T47D (cell line): Measurements from ENCODE around the gene C14orf132.
"Not testable (repeated sequence)": the region's sequence is repeated elsewhere in the genome, so short reads cannot be mapped to it uniquely, and the experiment has no call there.

Experiments
- DNase-seq, 2 experiments: peaks; one replicate each; pipeline versions ENCODE4 v3.0.0 to v3.0.0-alpha.2; 2011 to 2012; ENCODE audit warnings: low read depth in 1 of 2, low spot score in 1 of 2
- JUND ChIP-seq: IDR thresholded peaks from 2 replicates; pipeline ENCODE4 v1.6.1; 2012; ENCODE audit warnings: low read depth
- in situ Hi-C: cut with HindIII; loops from 2 replicates; pipeline ENCODE4 v1.10.0; 2016; ENCODE audit warnings: low sequenced_read_pairs, low pct_unique_long_range_greater_than_20kb

C14orf132 gene

DNA sequence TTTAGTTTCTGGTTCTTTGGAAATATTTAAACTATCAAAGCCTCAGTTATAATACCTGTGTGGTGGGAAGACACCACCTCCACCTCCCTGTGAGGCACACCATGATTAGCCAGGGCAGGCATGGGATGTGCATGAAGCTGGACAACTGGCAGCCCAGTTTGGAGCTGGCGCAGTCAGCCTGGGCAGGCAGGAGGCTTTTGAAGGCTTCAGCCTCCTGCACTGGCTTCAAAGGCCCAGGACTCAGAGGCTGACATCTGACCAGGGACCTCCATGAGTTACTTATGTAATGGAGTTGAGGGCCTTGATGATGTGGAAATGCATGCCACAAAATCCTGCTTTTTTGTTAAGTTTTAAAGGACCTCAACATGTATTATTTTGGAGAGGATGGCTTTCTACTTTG is 30.3 kb downstream of the C14orf132 start:
- TF ChIP-seq JUND: no peak
- in situ Hi-C loops: no loop called here
- DNase-seq: no peak

DNA sequence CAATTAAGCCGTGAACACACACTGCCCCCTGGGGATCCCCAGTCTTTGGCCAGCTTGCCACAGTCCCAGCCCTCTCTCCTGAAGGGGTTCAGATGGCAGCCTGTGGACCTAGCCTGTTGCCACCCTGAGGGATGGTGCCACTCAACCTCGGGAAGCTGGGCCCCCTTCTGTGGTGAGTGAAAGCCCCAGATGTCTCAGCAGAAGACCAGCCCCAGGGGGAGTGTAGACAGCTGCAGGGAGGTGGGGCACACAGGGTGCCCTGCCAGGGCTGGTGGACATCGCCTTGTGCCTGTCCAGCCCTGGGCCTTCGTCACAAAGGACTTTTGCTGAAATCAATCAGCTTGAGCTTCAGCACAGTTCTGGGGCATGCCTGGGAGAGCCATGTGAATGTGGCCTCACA is 32.4 kb downstream of the C14orf132 start:
- in situ Hi-C loops: no loop called here
- no peak for TF ChIP-seq JUND
- DNase-seq: no peak

DNA sequence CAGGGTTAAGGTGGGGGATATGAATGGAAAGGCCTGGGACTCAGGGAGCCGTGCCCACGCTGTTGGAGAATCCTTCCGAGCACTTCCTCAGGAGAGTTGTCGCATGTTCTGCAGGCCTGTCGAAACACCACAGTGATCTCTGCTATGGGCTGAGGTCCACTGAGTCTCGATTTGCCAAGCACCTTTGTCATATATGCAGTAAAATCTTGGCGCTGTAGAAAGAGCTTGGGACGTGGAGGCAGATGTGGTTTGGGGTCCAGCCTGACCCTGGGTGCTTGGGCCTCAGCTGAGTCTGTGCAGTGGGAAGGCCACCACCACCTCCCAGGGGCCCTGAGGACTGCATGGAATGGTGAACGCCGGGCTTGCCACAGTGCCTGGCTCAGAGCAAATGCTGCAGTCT is 32.9 kb downstream of the C14orf132 start:
- no peak for TF ChIP-seq JUND
- DNase-seq: no peak
- in situ Hi-C loops: no loop called here

DNA sequence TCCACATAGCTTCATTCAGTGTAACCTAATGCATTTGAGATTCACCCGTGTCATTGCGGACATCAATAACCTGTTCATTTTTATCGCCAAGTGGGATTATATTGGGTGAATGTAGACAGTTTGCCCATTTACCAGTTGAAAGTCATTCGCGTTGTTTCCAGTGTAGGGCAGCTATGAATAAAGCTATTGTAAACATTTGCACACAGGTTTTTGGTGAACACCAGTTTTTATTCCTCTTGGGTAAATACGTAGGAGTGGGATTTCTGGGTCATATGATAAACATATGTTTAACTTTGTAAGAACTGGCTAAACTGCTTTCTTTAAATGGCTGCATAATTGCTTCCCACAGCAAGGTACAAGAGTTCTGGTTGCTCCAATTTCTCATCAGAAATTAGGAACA is 33.6 kb downstream of the C14orf132 start:
- DNase-seq: no peak
- TF ChIP-seq JUND: no peak

DNA sequence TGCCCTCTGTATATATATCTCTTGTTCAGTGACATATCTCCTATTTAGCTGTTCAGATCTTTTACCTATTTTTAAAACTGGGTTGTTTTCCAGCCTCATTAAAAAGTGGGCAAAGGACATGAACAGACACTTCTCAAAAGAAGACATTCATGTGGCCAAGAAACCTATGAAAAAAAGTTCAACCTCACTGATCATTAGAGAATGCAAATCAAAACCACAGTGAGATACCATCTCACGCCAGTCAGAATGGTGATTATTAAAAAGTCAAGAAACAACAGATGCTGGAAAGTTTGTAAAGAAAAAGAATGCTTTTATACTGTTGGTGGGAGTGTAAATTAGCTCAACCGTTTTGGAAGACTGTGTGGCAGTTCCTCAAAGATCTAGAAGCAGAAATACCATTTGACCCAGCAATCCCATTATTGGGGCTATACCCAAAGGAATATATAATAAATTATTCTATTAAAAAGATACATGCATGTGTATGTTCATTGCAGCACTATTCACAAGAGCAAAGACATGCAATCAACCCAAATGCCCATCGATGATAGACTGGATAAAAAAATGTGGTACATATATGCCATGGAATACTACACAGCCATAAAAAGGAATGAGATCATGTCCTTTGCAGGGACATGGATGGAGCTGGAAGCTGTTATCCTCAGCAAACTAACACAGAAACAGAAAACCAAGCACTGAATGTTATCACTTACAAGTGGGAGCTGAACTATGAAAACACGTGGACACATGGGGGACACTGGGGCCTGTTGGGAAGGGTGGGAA is 34.3 kb downstream of the C14orf132 start:
- in situ Hi-C loops, DNase-seq: not testable (repeated sequence)

More for the DNA sequence above, 33.6 kb downstream of the C14orf132 start:
- in situ Hi-C loops: no loop called here

DNA sequence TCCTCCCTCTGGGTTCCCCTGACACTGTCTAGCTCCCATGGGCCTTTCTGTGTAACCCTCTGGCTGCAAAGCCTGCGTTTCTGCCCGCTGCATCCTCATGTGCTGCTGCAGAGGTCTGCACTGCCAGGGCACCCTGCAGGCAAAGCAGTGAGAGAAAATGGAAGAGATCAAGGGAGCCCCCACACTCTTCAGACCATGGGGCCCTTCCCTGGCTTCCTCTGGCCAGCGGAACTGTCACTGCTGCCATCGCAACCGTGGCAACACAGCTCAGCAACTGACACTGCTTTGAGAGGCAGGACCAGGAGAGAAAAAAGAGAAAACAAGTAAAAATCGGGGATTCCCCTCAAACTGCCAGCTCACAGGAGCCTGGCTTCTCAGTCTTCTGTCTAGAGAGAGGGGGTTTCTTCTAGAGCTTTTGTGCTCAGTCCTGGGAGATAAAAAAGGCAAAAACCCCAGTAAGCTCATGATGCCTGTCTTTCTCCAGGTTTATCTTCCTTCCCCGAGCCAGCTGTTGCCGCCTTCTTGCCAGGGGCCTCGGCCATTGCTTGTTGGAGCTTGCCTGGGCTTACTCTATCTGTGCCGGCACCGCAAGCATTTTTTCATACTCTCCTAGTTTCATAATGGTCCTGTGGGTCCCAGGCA is 38.9 kb downstream of the C14orf132 start:
- TF ChIP-seq JUND: no peak
- in situ Hi-C loops: no loop called here
- no peak for DNase-seq

DNA sequence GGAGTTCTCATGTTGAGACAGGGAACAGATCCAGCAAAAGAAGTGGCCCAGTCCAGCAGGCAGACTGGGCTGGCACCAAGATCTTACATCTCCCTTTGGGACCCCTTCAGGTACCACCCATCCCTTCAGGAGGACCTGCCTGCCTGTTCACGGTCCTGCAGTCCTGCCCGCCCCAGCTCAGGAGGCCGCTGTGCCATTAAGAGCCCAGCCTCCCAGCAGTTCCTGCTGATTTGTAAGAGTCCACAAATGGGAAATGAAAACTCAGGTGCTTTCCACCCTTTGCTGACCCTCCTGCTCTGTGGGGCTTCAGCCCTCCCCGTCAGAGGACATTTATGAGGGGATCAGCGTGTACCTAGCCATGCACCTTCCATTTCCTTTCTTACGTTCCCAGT is 39.5 kb downstream of the C14orf132 start:
- in situ Hi-C loops: no loop called here
- DNase-seq: no peak
- no peak for TF ChIP-seq JUND

DNA sequence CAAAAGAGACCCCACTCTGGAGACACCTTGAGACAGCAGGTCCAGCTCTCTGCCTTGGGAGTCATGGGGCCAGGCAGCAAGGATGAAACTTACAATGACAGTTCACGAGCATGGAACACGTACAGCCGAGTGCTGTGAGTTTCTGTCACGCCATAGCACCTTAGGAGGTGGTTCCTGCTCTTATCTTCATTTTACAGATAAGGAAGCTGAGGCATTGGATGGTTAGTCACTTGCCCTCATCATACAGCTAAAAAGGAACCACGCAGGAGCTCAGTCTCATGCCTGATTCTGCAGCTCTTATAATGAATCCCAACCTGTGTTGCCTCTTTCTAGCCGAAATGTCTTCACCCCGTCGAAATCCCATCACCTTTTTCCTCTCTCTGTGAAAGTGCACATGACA is 39.9 kb downstream of the C14orf132 start:
- in situ Hi-C loops: no loop called here

DNA sequence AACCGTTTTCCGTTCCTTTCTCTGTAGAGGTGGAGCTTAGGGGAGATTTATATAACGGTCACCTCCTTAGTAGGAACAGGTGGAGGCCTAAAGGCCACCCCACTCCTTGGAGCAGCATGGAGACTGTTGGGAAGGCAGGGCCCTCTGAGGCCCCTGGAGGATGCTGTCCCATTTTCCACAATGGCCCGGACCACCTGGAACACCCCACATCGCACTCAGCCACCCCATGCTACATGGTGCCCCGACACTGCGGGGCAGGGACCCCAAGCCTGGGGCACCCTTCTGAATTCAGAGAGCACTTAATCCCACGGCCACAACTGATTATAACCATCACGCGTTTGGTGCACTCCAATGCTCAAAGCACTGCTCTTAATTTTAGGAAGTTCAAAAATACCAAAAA is 41.4 kb downstream of the C14orf132 start:
- no peak for DNase-seq
- no peak for TF ChIP-seq JUND
- in situ Hi-C loops: no loop called here

More for the DNA sequence above, 39.9 kb downstream of the C14orf132 start:
- no peak for TF ChIP-seq JUND
- DNase-seq: no peak

DNA sequence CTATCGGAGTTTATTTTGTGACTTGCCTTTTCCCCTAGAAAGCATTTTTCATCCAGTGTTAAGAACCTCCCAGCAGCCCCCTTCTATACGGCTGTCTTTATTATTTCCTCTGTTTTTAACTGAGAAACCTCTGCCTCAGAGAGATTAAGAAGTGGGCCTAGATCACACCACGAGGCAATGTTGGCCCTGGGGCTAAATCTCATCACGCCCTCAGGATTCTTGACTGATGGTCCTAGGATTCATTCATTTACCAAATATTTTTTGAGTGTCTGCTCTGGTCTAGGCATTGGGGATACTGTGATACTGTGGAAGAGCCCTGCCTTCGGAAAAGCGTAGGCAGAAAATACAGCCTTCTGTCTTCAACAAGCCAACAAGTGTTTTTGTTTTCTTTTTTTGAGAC is 42.1 kb downstream of the C14orf132 start:
- no peak for TF ChIP-seq JUND
- DNase-seq: no peak
- in situ Hi-C loops: no loop called here

DNA sequence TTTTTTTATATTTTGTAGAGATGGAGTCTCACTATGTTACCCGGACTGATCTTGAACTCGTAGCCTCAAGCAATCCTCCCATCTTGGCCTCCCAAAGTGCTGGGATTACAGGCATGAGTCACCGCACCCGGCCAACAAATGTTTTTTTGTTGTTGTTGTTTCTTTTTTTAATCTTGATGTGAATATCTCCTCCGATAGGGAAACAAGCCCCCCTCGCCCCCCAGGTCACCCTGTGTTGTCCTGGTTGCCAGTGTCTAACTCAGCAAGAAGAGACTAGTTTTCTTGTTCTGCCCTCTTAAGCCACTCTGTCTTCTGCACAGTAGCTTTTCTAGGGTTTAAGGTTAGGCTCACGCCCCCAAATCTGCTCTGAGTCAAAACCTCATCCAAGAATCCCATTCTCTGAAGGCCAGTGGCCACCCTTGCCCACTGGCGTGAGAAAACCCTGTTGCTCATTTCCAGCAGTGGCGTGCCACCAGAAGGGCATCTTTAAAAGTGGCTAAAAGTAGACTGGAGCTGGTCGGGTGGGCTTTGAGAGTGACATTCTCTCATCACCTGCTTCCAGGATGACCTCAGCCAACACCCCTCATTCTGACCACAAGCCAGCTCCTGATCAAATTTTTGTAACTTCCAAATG is 42.7 kb downstream of the C14orf132 start:
- no peak for DNase-seq
- no peak for TF ChIP-seq JUND
- in situ Hi-C loops: no loop called here

DNA sequence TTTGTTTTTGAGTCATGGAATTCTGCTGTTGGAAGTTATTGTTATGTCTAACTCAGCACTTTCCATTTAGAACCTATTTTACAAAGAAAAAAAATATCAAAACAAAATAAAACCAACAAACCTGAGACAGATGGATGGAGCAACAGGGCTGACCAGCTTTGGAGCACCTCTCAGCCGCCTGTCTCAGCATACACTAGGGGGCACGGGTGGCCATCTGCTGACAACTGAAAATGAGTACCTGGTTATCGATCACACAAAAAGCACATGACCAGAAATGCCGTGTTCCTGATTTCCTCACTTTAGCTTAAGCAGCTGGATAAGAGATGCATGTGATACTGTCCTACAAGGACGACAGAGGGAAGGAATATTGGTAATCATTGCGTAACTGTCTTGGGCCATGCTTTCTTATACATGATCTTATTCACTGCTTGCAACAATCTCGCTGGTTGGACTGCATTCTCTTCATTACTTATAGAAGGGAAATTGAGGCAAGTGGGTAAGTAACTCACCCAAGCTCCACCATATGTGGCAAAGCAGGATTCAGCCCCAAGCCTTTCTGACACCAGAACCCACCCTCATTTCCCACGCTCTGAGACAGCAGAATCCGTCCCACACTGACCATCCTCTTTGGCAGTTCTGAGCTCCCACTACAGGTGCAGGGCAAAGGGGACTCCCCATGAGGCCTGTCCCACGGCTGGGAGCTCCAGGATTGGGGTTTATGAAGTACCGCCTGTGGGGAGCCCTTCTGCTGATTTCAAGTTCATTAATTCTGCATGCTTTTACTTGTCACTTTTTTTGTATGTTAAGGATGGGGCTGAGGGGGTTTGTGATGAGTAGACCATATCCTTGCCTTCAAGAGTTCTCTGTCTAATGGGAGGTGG is 43.5 kb downstream of the C14orf132 start:
- in situ Hi-C loops: no loop called here
- no peak for TF ChIP-seq JUND
- DNase-seq: no peak
